Uterus (tissue), 2 donors: ENCODE results near the gene PLEKHJ1.

Experiments used
- POLR2A ChIP-seq, 2 donors: fragments of 450-650 bp; IDR thresholded peaks; one replicate each; pipeline ENCODE4 v1.6.1; 2016; ENCODE audit warnings: antibody characterized with exemption in 2 of 2, mild to moderate bottlenecking in 1 of 2, moderate library complexity in 1 of 2
- TF ChIP-seq, protein P1 (sequence below), 4 experiments: fragments of 200-600 bp in 2 of 4; fragments of 450-650 bp in 2 of 4; sonication (generic) in 2 of 4; IDR thresholded peaks; one replicate each; pipeline ENCODE4 v1.5.1; 2016 to 2019; ENCODE audit warnings: antibody characterized with exemption in 4 of 4, mild to moderate bottlenecking in 2 of 4, moderate library complexity in 1 of 4

DNA sequence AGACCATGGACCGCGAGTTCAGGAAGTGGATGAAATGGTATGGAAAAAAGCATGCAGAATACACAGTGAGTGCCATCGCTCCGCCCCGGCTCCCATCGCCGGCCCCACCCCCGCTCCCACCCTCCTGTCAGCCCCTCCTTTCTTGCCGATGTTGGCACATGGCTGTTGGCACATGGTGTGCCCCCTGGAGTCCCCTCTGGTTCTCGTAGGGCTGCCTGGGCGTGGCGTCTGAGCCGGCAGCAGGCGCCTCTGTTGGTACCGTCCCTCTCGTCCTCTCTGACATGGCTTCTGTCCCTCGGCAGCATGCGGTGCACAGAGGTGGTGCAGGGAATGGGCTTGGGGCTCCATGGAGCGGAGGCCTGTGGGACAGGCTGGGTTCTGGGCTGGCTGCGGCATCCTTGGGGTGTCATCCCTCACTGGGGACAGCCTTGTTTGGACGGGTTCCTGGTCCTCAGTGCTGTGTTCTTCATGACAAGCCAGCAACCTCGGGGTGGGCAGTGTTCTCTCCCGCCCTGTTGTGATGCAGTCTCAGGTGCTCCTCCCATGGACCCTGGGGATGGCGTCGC lies 41.5 kb downstream of the PLEKHJ1 start:
- TF ChIP-seq, protein P1, sequence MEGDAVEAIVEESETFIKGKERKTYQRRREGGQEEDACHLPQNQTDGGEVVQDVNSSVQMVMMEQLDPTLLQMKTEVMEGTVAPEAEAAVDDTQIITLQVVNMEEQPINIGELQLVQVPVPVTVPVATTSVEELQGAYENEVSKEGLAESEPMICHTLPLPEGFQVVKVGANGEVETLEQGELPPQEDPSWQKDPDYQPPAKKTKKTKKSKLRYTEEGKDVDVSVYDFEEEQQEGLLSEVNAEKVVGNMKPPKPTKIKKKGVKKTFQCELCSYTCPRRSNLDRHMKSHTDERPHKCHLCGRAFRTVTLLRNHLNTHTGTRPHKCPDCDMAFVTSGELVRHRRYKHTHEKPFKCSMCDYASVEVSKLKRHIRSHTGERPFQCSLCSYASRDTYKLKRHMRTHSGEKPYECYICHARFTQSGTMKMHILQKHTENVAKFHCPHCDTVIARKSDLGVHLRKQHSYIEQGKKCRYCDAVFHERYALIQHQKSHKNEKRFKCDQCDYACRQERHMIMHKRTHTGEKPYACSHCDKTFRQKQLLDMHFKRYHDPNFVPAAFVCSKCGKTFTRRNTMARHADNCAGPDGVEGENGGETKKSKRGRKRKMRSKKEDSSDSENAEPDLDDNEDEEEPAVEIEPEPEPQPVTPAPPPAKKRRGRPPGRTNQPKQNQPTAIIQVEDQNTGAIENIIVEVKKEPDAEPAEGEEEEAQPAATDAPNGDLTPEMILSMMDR (IDR thresholded peaks at IDR 0.05) = no peak
- TF ChIP-seq POLR2A (IDR thresholded peaks at IDR 0.05) = no peak
